Activated T-cell treated with anti-CD3 and anti-CD28 coated beads for 24 hours (primary cell): ENCODE measurements around the gene SLC35F4.
"Not testable (repeated sequence)": the region's sequence is repeated elsewhere in the genome, so short reads cannot be mapped to it uniquely, and the experiment has no call there.

ENCODE experiments used
- DNase-seq: peaks from one replicate; pipeline ENCODE4 v3.0.0-alpha.2; 2020; ENCODE audit warnings: low read depth

Gene SLC35F4

DNA sequence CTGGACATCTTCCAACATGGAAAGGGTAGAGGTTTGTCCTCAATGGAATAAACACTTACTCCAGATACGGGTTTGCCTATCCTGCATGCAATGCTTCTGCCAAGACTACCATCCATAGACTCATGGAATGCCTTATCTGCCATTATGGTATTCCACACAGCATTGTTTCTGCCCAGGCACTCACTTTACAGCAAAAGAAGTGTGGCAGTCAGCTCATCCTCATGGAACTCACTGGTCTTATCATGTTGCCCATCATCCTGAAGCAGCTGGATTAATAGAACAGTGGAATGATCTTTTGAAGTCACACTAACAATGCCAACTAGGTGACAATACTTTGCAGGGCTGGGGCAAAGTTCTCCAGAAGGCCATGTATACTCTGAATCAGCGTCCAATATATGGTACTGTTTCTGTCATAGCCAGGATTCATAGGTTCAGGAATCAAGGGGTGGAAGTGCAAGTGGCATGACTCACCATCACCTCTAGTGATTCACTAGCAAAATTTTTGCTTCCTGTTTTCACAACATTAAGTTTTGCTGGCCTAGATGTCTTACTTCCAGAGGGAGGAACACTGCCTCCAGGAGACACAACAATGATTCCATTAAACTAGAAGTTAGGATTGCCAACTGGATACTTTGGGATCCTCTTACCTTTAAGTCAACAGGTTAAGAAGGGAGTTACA, 140.4 kb downstream of the SLC35F4 start:
- no peak for DNase-seq

DNA sequence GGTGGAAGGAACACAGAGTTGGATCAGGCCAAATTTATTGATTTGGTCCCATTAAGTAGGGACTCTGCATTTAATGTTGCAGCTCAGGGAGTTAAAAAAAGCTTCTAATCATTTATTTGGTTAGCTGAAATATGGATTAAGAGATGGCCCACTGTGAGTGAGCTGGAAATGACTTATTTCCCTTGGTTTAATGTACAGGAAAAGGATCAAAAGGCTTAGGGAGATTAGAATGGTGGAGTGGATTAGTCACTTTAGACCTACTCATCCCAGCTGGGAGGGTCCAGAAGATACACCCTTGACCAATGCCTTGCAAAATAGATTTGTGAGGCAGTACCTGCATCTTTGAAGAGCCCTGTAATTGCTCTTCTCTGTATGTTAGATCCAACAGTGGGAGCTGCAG, 143.8 kb downstream of the SLC35F4 start:
- DNase-seq: not testable (repeated sequence)

DNA sequence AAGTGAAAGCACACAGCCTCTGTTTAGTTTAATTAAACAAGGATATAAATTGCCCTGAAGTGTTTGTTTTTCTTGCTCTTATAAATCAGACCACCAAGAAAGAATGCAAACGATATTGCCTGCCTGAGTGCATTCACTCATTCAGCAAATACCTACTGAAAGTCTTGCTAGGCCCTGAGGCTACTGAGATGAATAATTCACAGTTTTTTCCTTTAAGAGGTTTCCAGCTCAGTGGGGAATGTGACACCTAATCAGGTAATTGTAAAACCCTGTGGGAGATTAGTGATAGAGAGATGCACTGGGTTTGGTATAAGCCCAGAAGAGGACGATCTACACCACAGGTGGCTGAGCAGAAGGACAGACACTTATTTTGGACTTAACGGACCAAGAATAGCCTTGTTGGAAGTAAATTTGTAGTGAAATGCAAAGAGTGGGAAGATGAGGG, 151.4 kb downstream of the SLC35F4 start:
- no peak for DNase-seq

DNA sequence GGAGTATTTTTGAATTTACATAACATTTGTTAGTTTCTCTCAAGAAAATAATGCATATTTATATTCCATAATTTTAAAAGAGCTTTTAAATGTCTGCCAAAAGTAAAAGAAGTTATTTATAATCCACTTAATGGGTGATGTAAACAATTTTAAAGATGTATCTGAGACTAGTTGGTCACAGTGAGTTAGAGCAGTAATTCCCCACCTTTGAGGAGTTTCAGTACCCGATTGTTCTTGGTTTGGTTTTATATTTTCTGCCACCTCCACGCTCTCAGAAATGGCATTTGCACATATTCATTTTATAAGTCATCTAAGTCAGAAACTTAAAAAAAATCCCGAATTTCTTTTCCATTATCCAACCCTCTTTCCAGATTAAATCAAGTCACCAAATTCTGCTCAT, 153.2 kb downstream of the SLC35F4 start:
- no peak for DNase-seq

DNA sequence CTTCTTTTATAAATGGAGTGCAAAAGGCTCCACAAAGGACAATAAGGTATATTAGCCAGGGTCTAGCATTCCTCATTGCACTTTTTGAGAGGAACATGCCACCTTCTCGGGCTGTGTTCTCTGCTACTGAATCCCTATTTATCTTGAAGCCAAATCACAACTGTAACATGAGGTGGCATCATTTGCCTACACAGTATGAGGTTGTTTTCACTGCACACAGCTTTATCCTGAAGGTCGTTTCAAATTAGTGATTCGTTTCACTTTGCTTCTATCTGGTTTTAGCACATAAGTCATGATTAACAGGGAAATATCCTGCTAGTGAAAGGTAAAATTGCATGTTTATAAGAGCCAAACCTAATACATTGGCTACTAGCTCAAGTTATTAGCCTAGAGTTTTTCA, 153.8 kb downstream of the SLC35F4 start:
- DNase-seq: no peak

DNA sequence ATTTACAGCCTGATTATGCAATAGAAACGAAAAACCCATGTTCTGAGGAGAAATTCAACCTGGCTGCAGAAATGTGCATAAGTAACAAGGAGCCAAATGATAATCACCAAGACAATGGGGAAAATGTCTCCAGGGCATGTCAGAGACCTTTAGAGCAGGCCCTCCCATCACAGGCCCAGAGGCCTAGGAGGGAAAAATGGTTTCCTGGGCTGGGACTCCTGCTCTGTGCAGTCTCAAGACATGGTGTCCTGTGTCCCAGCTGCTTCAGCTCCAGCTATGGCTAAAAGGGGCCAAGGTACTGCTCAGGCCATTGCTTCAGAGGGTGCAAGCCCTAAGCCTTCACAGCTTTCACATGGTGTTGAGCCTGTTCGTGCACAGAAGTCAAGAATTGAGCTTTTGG, 156.0 kb downstream of the SLC35F4 start:
- no peak for DNase-seq

DNA sequence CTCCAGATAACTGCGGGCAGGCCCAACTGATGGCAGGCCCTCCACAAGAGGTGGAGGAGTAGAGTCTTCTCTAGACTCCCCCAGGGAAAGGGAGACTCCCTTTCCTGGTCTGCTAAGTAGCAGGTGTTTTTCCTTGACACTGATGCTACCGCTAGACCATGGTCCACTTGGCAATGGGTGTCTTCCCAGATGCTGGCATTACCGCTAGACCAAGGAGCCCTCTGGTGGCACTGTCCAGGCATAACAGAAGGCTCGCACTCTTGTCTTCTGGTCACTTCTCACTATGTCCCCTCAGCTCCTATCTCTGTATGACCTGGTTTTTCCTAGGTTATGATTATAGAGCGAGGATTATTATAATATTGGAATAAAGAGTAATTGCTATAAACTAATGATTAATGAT, 156.8 kb downstream of the SLC35F4 start:
- DNase-seq: not testable (repeated sequence)

DNA sequence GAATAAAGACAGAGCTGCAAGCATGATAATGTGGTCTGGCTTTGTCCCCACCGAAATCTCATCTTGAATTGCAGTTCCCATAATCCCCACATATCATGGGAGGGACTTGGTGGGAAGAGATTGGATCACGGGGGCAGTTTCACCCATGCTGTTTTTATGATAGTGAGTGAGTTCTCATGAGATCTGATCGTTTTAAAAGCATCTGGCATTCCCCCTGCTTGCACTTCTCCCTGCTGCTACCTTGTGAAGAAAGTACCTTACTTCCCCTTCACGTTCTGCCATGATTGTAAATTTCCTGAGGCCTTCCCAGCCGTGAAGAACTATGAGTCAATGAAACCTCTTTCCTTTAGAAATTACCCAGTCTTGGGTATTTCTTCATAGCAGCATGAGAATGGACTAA, 158.7 kb downstream of the SLC35F4 start:
- no peak for DNase-seq

DNA sequence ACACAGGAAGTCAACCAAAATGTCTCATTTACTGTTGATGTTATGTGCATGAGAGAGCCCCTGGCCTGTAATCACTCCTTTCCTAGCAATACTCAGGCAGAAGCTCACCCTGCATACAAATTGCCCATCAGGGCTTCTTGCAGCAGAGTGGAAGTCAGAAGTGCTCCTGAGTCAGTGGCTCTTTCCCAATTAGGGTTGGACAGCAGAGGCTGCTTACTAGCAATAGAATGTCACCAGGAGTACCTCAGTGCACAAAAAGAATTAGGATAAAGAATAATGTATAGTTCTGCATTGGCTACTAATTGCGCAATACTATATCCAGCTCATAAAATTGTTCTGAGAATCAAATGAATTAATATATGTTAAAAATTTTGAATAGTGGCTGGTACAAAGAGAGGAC, 161.1 kb downstream of the SLC35F4 start:
- DNase-seq: no peak

DNA sequence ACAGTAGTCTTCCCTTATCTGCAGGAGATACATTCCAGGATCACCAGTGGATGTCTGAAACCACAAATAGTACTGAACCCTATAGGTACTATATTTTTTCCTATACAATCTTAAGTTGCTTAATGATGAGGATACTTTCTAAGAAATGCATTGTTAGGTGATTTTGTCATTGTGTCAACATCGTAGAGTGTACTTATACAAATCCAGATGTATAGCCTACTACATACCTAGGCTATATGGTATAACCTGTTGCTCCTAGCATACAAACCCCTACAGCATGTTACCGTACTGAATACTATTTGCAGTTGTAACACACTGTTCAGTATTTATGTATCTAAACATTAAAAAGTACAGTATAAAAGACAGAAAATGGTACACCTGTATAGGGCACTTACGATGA, 165.9 kb downstream of the SLC35F4 start:
- no peak for DNase-seq

DNA sequence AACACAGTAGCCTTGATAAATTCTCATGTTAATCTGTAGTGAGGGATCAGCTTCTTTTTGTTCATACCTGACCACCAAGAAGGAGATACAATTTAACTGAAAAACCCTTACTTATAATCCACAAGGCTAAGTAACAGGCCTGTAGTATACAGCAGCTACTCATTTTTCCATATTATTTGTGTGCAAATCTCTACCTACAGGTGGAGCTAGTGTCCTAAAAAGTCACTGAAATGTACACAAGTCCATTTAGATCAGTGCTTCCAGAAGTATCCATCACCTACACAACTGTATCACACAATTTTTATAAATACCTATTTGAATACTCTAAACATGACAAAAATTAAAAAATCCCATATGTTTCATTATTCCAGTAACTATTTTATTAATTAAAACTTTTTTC, 173.2 kb downstream of the SLC35F4 start:
- DNase-seq: no peak

DNA sequence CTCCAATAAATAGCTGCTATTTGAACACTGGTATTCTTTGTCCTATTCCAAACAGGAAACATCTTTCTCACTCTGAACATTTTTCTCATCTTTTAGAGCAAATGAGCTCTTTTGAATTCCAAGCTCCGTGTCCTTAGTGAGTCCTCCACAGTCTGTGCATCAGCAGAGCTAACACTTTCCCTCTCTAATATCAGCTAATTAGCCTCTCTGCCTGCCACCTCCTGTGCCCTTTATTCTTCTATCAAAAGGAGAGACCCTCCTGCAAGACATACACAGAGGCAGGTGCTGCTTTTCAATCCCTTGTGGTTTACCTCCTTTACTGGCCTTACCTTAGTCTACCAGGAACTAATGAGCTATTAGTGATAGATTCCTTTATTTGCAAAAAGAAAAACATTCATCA, 178.5 kb downstream of the SLC35F4 start:
- DNase-seq: no peak

DNA sequence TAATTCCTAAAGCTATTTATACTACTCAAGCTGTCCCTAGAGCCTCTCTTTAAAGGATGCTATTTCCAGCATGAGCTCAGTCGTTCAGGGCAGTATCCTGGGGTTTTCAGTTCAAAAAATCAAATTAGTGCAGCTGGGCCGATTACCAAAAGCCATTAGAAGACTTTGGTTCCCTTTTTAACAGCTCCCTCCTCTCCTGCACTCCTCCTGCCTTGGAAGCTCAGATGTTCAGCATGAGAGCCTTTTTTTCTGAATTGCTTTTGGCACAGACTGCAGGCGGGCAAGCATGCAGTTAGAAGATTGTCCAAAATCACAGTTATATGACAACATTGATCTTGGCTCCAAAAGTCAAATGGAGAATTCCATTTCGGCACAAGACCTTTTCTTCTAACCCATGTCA, 179.6 kb downstream of the SLC35F4 start:
- DNase-seq: no peak

DNA sequence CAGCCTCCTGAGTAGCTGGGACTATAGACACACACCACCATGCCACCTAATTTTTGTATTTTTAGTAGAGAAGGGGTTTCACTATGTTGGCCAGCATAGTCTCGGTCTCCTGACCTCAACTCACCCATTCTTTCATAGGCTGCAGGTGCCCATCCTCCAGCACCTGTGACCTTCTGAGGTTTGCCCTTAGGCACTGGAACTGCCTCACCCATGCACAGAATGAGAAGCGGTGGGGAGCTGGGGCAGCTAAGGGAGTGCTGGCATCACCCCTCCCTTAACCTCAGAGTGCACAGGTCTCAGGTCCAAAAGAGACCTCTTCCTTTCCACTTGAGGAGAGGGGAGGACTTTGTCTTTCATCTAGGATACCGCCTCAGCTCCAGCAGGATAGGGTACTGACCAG, 194.9 kb downstream of the SLC35F4 start:
- DNase-seq: no peak

DNA sequence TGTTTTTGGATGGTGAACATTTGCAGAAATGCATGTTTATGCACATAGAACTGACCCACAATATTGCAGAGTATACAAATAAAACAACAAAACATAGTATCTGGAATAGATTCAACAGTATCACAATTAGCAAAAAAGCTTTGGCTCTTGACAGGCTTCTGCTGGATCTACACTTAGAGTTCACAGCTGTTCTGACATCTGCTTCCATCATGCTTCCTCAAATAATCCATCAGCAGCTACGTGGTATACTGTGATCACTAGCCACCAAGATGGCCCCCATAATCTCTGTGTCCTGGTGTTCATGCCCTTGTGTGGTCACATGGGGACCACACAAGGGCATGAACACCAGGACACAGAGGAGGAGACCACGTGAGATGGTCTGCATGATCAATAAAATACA, 205.7 kb downstream of the SLC35F4 start:
- DNase-seq: no peak

DNA sequence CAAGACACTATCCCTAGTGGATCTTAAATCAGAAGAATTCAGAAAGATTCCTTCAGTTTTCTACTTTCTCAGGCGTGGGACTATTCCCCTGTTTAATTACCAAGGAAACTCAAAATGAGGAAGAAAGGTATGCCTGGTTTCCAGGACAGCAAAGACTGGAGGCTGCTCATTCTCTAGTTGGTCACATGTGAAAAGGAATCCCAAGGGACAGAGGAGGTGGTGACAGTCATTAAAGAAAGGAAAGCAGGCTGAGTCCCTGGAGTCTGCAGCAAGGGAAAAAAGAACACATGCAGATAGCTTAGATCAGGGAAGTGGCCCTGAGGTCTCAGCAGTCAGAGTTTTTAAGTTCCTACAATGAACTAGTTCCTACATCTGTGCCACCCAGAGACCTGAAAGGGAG, 206.8 kb downstream of the SLC35F4 start:
- no peak for DNase-seq

DNA sequence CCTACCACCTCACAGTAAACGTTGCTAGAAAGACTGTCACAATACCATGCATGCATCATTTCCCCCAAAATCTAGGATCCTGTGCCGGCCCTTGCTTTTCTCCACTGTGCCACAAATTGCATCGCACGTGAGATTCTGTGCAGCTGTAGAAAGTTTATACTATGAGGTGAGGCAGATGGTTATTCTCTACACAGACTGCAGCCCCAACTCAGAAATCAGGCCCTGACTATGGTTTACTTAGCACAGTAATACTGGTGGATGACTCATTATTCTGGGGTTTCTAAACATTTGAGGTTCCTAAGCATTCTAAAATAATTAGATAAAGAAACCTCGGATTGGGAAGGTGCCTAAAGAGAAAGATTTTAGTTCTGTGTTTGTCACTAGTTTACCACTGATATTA, 208.4 kb downstream of the SLC35F4 start:
- no peak for DNase-seq

DNA sequence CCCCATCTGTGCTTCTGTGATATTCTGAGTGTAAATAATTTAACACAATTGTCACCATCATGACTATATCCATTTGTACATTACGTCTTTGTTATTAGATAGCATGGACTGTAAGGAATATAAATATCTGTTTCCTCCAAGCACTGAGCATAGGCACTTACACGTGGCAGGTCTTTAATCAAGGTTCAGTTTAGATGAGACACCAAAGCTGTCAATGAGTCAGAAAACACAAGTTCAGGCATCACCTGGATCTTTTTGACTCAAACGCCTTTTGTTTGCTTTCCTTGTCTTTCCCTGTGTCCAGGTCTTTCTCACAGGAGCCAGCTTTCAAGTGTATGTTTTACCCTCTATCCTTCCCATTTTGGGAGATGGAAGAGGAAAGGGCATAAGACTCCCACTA, 209.0 kb downstream of the SLC35F4 start:
- no peak for DNase-seq

DNA sequence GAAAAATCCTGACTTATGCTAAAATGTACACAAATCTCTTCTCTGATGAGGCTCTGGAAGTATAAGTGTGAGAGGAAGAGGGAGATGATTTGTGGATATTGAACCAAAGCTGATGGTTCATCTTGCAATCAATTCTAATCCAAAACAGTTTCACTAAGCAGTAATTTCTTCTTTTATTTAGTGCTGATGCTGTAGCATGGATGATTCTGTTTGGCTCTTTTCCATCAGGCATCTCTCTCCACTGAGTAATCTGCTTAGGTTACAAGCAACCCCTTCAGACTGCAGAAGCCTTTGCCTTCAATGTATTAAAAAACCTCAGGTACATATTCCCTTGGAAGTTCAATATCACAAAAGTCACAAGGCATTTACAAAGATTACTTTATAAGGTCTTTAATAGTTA, 213.1 kb downstream of the SLC35F4 start:
- DNase-seq: no peak

DNA sequence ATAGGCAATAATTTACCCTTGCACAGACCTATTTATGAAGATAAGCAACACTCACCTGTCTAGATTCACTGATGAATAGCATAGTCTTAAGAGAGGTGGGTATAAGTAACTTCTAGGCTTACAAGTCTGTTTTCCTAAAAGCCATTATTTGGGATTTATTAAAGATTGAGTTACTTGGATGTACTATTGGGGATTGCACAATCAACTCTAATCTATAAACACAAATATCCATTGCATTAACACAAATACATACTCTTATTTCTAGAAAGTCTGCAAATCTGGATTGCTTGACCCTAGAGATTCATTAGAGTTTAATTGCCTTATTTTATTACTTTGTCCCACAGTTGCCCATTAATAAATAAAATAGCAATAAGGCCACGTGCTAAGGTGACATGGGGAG, 224.1 kb downstream of the SLC35F4 start:
- no peak for DNase-seq

DNA sequence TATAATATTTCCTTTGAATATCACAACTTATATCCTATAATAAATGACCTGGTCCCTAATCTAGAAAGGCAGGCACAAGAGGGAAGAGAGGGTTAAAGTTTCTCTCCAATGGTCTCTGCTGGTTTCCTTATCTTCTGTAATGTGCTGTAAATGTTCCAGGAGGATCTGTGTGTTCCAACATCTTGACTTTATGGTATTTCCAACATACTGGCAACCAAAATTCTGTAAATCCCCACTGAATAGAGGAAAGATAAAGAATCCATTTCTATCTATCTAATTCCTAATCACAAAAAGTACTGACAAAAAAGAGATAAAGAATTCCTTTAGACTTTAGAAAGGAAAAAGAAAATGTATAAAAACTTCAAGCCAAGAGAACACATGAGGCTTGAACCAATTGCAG, 225.9 kb downstream of the SLC35F4 start:
- no peak for DNase-seq

DNA sequence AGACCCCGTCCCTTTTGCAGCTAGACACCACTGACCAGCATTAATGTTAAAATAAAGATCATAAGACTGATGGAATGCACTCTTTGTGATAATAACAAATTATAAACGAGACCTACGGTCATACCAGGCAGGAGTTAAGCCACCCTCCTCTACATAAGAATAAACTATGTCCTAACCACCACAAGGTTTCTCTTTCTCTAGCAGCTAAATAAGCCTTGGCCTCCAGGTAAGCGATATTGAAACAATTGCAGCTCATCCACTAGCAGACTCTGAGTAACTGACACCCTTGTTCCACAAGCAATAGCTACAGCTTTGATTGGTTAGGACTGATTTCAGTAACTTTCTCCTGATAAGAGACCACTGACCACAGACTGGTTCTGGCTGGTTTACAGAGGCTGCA, 228.0 kb downstream of the SLC35F4 start:
- no peak for DNase-seq

DNA sequence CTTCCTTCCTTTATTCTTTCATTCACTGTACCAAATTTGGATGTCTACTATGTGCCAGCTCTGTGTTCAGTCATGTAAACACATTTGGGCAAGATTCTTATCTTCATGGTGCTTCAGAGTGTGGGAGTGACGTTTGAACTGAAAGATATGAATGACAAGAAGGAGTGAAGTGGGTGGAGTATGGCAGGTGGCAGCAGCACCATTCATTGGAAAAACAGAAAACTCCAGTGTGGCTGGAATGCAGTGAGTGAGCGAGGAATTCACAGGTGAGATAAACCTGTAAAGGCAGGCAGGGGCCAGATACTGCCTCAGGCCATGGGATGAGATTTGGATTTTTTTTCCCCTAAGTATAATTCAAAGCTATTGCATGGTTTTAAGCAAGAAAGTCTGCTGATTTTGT, 231.6 kb downstream of the SLC35F4 start:
- DNase-seq: no peak

DNA sequence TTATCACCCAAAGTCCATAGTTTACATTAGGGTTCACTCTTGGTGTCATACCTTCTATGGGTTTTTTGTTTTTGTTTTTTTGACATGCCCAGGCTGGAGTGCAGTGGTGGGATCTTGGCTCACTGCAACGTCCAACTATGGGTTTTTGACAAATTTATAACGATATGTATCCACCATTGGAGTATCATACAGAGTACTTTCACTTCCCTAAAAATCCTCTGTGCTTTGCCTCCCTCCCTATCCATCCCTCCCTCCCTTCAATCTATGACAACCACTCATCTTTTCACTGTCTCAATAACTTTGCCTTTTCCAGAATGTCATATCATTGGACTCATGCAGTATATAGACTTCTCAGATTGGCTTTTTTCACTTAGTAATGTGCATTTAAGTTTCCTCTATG, 233.2 kb downstream of the SLC35F4 start:
- no peak for DNase-seq

DNA sequence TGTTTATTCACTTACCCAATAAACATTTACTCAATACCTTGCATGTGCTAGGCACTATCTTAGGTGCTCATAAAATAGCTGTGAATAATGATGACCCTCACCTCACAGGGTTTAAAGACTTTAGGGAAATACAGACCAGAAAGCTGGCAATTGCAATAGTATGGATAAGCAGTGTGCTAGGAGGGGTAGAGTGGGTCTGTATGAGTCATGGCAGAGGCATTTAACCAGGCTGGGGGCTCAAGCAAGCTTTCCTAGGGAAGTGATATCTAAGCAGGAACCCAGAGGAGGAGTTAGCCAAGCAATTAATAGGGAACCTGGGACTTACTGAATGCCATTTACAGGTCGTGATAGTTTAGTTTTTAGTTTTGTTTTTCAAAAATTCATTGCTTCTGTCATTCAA, 248.4 kb downstream of the SLC35F4 start:
- DNase-seq: no peak
